NB4 (cell line): Measurements from ENCODE around the gene RSPH1.

Experiments
- DNase-seq: peaks from one replicate; pipeline ENCODE4 v3.0.0; 2010; ENCODE audit warnings: low read depth
- H3K4me3 ChIP-seq: one replicate; pipeline ENCODE4 v1.5.1; 2011; ENCODE audit warnings: mild to moderate bottlenecking, low read depth, low read length, moderate library complexity
- MYC ChIP-seq: IDR thresholded peaks from 2 replicates; pipeline ENCODE4 v1.6.1; 2011; ENCODE audit warnings: low read depth, low read length
- POLR2A ChIP-seq: IDR thresholded peaks from 2 replicates; pipeline ENCODE4 v1.6.1; 2011; ENCODE audit warnings: mild to moderate bottlenecking; ENCODE audit not compliant: insufficient read length; ENCODE audit errors: extremely low read depth
- TF ChIP-seq, protein P1 (sequence below): IDR thresholded peaks from one replicate; pipeline ENCODE4 v1.5.1; 2012; ENCODE audit warnings: low read depth, low read length
- TF ChIP-seq, protein P2 (sequence below): IDR thresholded peaks from 2 replicates; pipeline ENCODE4 v1.6.1; 2011; ENCODE audit warnings: low read depth, low read length

RSPH1 gene

DNA sequence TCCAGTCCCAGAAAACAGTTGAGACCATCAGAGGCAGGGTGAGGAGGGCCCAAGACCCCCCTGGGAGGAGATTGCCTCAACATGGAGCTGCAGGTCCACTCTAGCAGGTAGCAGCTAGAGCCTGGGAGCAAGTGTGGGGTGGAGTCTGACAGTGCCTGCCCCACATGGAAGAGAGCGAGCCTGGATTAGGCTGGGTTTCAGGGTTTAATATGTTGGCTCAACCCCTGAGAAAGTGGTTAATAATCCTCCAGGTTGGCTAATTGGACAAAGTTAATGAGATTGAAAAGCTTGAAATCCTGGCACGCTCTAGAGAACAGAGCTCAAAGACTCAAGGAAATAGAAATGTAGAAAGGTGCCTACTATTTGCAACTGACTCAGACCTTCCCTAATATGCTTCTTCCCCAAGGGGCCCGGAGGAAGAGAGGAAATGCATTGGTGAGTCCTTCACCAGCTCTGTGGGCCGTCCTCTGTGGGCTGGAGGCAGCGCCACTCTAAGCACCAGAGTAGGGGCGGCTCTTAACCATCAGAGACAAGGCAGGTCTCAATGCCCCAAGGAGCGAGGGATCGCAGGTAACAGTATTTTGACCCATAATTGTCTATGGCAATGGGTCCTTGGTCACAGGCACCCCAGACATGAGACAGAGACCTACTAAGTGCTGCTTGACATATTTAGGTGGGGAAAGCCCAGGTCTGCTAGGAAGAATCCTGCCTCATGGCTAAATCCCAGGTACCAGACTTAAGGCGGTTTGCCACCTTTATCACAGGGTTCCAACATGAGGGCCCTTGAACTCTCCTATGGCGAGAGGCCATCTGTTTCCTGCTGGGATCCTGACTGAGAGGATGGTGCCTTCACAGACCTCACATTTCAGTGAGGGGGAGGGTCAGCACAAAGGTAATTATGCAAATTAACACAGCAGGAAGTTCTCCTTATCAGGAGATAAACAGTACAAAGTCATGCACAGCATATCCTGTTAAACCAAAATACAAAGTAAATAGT is 33.8 kb downstream of the RSPH1 start:
- H3K4me3 ChIP-seq, result no peak overlapping the region
- TF ChIP-seq POLR2A, result peak; percentile 14
- TF ChIP-seq, protein P1, sequence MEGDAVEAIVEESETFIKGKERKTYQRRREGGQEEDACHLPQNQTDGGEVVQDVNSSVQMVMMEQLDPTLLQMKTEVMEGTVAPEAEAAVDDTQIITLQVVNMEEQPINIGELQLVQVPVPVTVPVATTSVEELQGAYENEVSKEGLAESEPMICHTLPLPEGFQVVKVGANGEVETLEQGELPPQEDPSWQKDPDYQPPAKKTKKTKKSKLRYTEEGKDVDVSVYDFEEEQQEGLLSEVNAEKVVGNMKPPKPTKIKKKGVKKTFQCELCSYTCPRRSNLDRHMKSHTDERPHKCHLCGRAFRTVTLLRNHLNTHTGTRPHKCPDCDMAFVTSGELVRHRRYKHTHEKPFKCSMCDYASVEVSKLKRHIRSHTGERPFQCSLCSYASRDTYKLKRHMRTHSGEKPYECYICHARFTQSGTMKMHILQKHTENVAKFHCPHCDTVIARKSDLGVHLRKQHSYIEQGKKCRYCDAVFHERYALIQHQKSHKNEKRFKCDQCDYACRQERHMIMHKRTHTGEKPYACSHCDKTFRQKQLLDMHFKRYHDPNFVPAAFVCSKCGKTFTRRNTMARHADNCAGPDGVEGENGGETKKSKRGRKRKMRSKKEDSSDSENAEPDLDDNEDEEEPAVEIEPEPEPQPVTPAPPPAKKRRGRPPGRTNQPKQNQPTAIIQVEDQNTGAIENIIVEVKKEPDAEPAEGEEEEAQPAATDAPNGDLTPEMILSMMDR, result no peak
- DNase-seq, result peak; percentile 71

DNA sequence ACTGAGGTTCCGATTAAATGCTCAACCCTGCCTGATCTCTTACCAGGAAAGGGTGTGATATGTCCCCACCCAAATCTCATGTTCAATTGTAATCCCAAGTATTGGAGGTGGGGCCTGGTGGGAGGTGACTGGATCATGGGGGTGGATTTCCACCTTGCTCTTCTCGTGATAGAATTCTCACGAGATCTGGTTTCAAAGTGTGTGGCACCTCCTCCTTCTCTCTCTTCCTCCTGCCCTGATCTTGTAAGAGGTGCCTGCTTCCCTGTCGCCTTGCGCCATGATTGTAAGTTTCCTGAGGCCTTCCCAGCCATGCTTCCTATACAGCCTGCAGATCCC is 34.9 kb downstream of the RSPH1 start:
- no peak overlapping the region for H3K4me3 ChIP-seq
- TF ChIP-seq MYC (no peak), POLR2A (no peak)
- TF ChIP-seq, protein P2, sequence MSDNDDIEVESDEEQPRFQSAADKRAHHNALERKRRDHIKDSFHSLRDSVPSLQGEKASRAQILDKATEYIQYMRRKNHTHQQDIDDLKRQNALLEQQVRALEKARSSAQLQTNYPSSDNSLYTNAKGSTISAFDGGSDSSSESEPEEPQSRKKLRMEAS, result no peak
- TF ChIP-seq, protein P1, result no peak
- DNase-seq, result no peak

DNA sequence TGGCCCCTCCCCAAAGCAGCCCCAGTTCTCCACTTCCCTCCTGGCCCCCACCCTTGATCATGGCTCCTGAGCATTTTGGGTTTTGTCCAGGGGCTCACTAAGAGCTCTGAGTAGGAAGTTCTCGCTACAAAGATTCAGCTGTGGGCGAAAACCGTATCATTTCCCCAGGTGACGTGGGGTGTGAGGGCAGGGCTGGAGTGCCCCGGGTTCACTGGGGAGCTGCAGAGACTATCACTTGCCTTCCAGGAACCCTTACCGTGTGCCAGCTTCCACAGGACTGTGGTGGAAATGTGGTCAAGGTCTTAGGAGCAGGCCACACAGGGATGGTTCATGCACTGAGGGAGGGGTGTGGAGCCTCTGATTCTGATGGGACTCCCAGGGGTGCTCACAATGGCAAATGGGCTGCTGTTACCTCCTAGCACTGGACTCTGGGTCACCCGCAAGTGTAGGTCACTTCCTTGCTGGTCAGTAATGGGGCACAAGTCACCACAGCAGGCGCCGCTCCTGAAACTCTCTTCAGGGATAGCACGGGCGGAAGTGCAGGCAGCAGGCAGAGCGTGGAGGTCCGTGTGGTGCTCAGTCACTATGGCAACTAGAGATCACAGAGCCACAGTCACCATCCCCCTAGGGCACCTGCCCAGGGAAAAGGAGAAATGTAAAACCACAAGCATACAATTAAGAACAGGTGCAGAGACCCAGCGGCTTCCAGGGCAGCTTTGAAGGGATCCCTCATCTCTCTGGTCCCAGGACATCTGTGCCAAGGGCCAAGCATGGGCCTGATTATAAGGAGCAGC is 35.4 kb downstream of the RSPH1 start:
- TF ChIP-seq POLR2A (no peak), MYC (no peak)
- TF ChIP-seq, protein P2, result no peak
- TF ChIP-seq, protein P1, result no peak
- H3K4me3 ChIP-seq, result no peak overlapping the region
- DNase-seq, result no peak

DNA sequence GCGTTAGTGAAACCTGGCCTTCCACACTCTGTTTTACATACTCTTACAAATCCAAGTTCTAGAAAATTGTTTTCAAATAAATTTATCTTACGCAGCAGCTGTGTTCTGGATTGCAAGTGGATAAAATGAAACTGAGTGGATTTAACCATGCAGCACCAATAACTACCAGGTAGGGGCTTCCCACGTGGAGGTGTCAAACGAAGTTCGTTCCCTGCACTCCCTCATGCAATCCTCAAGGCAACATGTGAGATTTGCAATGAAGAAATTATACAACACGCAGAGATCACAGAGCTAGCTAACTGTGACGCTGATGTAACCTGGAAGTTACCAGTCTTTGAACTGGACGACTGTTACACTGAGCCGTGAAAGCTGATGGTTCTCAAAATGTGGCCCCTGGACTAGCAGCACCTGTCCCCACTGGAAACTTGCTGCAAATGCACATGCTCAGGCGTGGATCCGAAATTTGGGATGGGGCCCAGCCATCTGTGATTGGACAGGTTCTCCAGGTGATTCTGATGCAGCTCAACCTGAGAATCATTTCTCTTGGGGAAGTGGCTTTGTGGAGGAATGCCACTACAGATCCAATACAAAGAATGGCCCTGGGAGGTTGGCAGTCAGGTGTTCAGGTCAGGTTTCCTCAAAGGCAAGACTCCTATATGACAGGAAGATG is 36.3 kb downstream of the RSPH1 start:
- DNase-seq, result no peak
- TF ChIP-seq MYC, result no peak
- TF ChIP-seq POLR2A, result no peak
- TF ChIP-seq, protein P2, result no peak
- TF ChIP-seq, protein P1, result no peak
- H3K4me3 ChIP-seq, result no peak overlapping the region

DNA sequence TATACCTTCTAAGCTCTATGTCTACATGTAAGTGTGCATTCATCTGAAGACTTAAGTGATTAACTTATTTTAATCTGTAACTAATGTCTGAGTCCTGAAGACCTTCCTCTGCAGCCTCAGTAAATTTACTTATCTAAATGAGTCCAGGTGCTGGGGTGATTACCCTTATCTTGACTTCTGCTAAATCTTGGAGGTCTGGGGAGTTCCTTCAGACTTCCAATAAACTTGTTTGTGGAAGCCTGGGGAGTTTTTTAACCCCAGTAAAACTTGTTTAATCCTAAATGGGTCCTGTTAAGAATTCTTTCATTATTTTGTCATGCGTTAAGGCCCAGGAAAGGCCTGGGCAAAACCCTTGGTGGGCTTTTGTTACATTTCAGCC is 37.0 kb downstream of the RSPH1 start:
- no peak for DNase-seq
- no peak overlapping the region for H3K4me3 ChIP-seq
- TF ChIP-seq, protein P2, result no peak
- TF ChIP-seq POLR2A, result no peak
- TF ChIP-seq, protein P1, result no peak
- TF ChIP-seq MYC, result no peak
